HG03280 (cell line): ENCODE measurements around the gene PDX1.

Experiments
- ATAC-seq: cut with Tn5 transposase; IDR thresholded peaks from one replicate; pipeline ENCODE4 v1.9.1; 2021; ENCODE audit warnings: mild to moderate bottlenecking, moderate library complexity; ENCODE audit not compliant: unreplicated experiment

Gene PDX1

GRCh38 chr13:27921961-27922882, 2.4 kb downstream of the PDX1 start:
- no peak for ATAC-seq

DNA sequence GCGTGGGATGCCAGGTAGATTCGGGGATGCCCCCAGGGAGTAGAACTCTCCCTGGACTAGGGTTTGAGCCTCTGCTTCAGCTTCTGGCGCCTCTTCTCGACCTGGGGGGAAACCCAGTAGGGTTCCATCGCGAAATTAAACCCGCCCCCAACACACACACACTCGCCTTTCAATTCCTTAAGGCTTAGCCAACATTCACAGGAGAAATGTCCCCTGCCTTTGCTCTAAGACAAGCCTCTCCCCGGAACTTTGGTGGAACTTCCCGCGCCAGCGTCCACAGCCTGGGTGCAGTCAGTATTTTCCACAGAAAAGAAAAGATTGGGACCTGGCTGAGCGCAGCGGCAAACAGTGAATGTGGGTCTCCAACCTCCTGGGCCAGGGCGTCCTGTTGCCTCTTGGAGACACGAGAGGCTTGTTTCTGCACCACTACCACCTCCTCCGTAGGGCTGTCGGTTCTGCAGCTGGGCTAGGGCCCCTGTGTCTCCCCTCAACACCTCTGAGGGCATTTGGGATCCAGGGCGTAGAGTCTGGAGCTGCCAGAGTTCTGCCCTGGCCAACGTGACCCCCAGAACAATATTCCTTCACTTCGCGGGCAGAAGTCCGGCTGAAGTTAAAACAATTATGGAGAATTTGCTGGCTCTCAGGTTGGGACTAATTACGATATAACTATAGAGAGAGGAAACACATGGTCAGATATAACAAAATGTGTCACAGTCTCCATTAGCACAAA, 3.2 kb downstream of the PDX1 start:
- no peak for ATAC-seq

- ATAC-seq: no peak
Measured at GRCh38 chr13:27923794-27924528, 4.2 kb downstream of the PDX1 start.

GRCh38 chr13:27924529-27925141, 4.8 kb downstream of the PDX1 start:
- ATAC-seq: no peak

GRCh38 chr13:27925220-27925991, 5.6 kb downstream of the PDX1 start:
- ATAC-seq: no peak

DNA sequence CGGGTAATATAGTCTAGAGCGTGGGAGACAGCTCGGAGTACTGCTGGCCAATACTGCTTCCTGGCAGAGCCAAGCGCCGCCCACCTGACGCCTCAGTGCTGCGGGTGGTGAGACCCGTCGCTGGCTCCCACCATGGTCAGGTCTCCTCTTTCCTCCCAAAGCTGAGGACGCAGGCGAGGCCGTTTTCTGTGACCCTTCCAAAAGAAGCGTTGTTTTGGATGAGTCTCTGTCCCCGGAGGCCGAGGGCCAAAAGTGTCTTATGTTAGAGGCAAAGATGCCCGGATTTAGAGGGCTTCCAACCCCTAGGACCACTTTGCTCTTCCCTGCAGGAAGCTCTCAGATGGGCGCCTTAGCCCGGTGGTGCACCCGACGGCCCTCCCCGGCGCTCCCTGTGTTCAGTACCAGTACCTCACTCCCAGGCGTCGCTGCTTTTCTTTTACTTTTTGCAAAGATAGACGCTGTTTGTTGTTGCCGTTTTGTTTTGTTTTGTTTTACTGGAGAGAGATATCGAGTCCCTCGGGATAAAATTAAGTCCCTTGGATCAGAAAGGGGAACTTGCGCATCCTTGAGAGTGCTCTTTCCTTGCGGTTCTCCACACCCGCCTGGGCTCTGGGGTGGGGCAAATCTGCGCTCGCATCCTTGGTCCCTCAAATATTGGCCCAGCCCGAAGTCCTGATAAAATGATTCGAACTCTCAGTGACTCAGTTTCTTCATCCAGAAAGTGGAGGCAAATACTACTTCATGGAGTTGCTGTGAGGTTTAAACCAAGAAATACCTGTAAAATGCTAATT, 7.0 kb downstream of the PDX1 start:
- no peak for ATAC-seq

DNA sequence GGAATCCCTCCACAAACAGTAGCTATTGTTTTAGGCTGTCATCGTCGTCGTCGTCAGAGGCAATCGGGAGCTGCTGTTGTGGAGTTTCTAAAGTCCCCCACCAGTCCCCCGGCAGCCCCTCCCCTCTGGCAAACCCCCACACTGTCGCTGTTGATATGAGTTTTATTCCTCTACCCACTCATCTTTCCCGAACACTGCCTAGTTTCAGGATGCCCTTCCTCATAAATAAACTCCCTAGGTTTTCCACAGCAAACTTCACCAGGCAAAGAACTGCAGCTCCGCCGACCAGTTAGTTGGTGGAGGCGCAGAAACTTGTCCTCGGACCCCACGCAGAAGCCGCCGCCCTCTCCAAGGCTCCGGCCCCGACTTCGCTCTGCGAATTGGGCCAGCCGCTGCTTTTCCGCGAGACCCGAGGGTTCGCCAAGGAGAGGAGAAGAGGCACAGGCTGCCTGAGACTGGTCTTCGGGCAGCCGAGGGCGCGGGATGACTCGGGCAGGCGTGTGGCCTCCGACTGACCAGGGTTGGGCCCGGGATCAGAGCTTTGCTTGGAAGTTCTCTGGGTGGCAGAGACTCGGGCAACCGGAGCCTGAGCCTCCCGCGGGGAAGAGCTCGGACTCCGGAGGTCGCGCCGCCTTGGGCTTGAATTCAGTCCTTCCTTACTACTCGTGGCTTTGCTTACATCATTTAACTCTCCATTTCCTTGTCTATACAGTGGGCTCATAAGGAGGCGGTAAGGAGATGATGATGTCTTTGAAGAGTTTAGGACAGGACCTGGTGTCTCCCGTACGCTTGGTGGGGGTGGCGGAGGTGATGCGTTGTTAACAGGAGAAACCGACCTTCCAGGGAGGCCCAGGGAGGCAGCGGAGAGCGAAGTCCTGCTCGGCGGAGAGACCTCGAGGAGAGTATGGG, 7.9 kb downstream of the PDX1 start:
- no peak for ATAC-seq

- no peak for ATAC-seq
Measured at GRCh38 chr13:27928353-27928804, 8.6 kb downstream of the PDX1 start.

GRCh38 chr13:27928805-27929753, 9.3 kb downstream of the PDX1 start:
- ATAC-seq: no peak

- no peak for ATAC-seq
Measured at GRCh38 chr13:27929868-27930267, 10.1 kb downstream of the PDX1 start.

DNA sequence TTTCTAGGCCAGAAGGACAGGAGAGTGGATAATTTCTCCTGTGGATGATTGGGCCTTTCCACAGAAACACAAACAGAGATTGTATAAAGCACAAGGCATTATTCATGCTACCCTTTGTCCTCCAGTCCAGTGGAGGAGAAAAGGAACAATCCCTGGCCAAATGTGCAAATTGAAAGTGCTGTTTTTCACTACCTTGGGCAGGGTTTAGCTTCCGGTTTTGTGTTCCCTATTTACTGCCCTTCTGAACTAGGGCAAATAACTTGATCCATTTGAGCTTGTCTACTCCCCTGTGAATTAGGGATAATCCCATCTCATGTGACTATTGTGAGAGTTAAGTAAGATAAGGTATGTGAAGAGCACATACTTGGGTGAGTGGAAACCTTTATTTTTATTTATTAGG, 13.3 kb downstream of the PDX1 start:
- ATAC-seq: no peak

DNA sequence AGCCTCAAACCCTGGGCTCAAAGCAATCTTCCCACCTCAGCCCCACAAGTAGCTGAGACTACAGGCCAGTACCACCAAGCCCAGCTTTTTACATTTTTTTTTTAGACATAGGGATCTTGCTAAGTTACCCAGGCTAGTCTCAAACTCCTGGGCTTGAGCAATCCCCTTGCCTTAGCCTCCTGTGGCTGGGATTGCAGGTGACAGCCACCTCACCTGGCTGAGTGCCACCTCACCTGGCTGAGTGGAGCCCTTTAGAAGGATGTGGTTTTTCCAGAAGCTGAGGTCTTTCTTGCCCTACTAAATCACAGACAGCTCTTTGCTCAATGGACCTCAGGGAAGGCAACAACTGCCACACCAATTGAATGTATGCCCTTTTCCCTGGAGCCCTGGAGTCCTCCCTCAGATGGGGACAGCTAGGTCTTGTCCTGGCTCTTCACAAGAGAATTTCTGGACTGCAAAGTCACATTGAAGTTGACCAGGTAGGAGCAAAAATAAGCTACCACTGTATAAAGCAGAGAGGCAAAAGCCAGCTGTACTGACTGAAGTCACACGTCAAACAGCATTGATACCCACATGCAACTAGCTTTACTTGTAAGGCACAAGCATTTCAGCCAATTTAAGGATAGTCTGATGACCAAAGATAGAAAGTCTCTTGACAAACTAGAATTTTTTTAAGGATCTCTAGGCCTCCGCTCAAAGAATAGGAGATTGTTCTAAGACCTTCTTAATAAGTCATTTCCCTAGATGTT, 14.0 kb downstream of the PDX1 start:
- no peak for ATAC-seq

- ATAC-seq: no peak
Measured at GRCh38 chr13:27942972-27943371, 23.2 kb downstream of the PDX1 start.

- no peak for ATAC-seq
Measured at GRCh38 chr13:27952876-27953675, 33.3 kb downstream of the PDX1 start.

DNA sequence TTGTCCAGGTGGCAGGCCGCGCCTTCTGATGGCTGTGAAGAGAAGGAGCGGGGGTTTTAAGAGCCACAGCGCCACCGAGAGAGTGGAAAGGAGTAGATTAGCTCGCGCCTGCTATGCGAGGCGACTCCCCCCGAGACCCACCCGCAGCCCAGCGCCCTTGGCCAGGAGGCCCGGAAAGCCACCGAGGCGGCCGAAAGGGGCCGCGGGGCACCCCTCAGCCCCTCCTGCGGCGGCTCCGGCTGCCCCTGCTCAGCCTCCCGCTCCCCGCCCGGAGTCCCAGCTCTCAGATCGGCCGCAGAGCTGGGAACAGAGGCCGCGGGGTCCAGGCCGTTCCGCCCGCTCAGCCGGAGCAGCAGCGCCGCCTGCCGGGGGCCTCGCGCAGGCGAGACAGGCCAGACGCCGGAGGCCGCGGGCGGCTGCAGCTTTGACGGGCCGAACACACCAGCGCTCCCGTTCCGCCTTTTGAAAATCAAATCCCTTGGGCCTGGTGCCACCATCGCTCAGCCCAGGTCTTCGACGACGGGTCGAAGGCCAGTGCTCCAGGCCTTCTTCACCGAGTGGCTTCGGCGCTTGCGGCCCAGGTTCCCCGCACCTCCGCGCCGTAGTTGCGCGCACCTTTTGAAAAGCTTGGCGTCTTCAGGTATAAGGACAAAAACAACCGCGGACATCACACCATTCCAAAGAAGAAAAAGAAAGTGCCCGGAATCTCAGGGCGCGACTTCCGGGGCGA, 34.0 kb downstream of the PDX1 start:
- peak; percentile 94 for ATAC-seq
